GM12801 (cell line): ENCODE results near the gene RPUSD3.

Source experiments
- CTCF ChIP-seq: IDR thresholded peaks from one replicate; pipeline ENCODE4 v1.5.1; 2011; ENCODE audit warnings: control low read depth; ENCODE audit not compliant: insufficient read length; ENCODE audit errors: extremely low read depth

The RPUSD3 gene

GRCh38 chr3:9808345-9809037, 35.3 kb downstream of the RPUSD3 start:
- no peak for TF ChIP-seq CTCF

- TF ChIP-seq CTCF: no peak
These were observed 35.8 kb downstream of the RPUSD3 start for GRCh38 chr3:9807981-9808344.

GRCh38 chr3:9806688-9807589, 36.9 kb downstream of the RPUSD3 start:
- TF ChIP-seq CTCF: no peak

GRCh38 chr3:9806137-9806536, 37.7 kb downstream of the RPUSD3 start:
- no peak for TF ChIP-seq CTCF

- no peak for TF ChIP-seq CTCF
These were observed 38.8 kb downstream of the RPUSD3 start for GRCh38 chr3:9804996-9805395.

- TF ChIP-seq CTCF: no peak
These were observed 40.3 kb downstream of the RPUSD3 start for GRCh38 chr3:9803494-9803893.

- TF ChIP-seq CTCF: no peak
These were observed 43.3 kb downstream of the RPUSD3 start for GRCh38 chr3:9800529-9800928.
